ENCODE results near the gene CTNNA2. TPM values are rescaled to one million over a fixed set of nuclear protein-coding genes. Genes with fewer than 3 reads are reported as not detected.

The CTNNA2 gene
- total and polyA plus RNA-seq, 9 of the 15 experiments (the other 6 are each of a cell fraction or from before 2014, with no cell fraction given), result 0.03 to 0.40 (median 0.15) TPM

GRCh38 chr2:80592106-80592505 lies 1079.3 kb downstream of the CTNNA2 start (continued):
- TF ChIP-seq DACH1 (IDR thresholded peaks at IDR 0.05; ENCODE audit: partially characterized antibody) (no peak), TSHZ1 (CRISPR knock-in tag; IDR thresholded peaks at IDR 0.05) (no peak), ZNF184 (CRISPR knock-in tag; IDR thresholded peaks at IDR 0.05) (no peak), CHD1 (IDR thresholded peaks at IDR 0.05; ENCODE audit: low read length) (no peak), ZNF347 (CRISPR knock-in tag; IDR thresholded peaks at IDR 0.05; ENCODE audit: low read depth) (no peak), CREB3L1 (IDR thresholded peaks at IDR 0.05; ENCODE audit: borderline replicate concordance, low read depth) (no peak), PURB (CRISPR knock-in tag; IDR thresholded peaks at IDR 0.05; ENCODE audit: low read depth) (no peak), ETV6 (IDR thresholded peaks at IDR 0.05; ENCODE audit: borderline replicate concordance in 1 of 2, low read depth in 2 of 2, low read length in 1 of 2) (no peak), ETV6 (CRISPR knock-in tag; IDR thresholded peaks at IDR 0.05; ENCODE audit: borderline replicate concordance) (no peak), CEBPG (CRISPR knock-in tag; IDR thresholded peaks at IDR 0.05) (no peak), CEBPG (tag; conservative IDR thresholded peaks at IDR 0.05 in 1 of 2, IDR thresholded peaks at IDR 0.05 in 1 of 2) (no peak), SMAD3 (CRISPR knock-in tag; conservative IDR thresholded peaks at IDR 0.05) (no peak), CXXC5 (CRISPR knock-in tag; IDR thresholded peaks at IDR 0.05) (no peak)

Measured in K562 (cell line).